ENCODE measurements around the gene HHIPL2. TPM values are rescaled to one million over a fixed set of nuclear protein-coding genes. Genes with fewer than 3 reads are reported as not detected.

Gene HHIPL2
- total RNA-seq (not detected), polyA plus RNA-seq (under 1 TPM in 2 of 3 donors, not detected in 1; 0.04 TPM)
- long read RNA-seq, donor 1, result 0 reads
- long read RNA-seq, donor 2, result 0 reads

- TF ChIP-seq CTCF (IDR thresholded peaks at IDR 0.05), result no peak
- Histone ChIP-seq H3K27ac (no peak within 1 kb of the TSS), H3K4me1 (no peaks in the 10 kb centered on the region), H3K9me3 (no peaks in the 10 kb centered on the region), H3K36me3 (ENCODE audit: insufficient read depth in 1 of 2, low read depth in 1 of 2) (no peaks in the 10 kb centered on the region), H3K27me3 (ENCODE audit: insufficient read depth in 3 of 3, low read length in 2 of 3) (peaks cover 0 to 5% (median 4%) of the 10 kb centered on the region in 3 donors), H3K4me3 (no peak within 1 kb of the TSS)
- DNase-seq (no peak), ATAC-seq (no peak)
- intact Hi-C loops (cut with DNase I), result no loop called here
- 40 to 46% (median 42%) methylated on average over 7 to 8 of the region's 8 CpGs for WGBS, 3 donors
Measured at GRCh38 chr1:222547944-222548671, at the start of gene HHIPL2. Gene HHIPL2, minus strand, starts transcription at chr1:222548104. Its CDS starts 60 bp downstream, at chr1:222548044.

DNA sequence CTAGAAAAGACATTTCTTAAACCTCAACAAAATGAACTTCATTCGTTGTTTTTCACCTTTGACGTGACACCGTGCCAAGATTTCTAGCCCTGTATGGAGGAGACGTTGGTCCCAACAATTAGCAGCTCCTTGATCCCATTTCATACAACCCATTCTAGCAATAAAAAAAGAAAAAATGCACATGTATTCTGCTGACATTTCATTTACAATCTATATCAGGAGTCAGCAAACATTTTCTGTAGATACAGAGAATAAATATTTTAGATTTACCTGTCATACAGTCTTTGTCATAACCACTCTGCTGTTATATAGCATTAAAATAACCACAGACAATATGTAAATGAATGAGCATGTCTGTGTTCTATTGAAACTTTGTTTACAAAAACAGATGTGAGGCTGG lies 48.8 kb upstream of the HHIPL2 start:
- no peak for TF ChIP-seq CTCF (IDR thresholded peaks at IDR 0.05)
- Histone ChIP-seq H3K27me3 (ENCODE audit: insufficient read depth in 3 of 3, low read length in 2 of 3) (no peaks in the 10 kb centered on the region), H3K9me3 (no peaks in the 10 kb centered on the region), H3K4me1 (no peaks in the 10 kb centered on the region), H3K4me3 (no peak overlapping the region), H3K27ac (no peak overlapping the region), H3K36me3 (ENCODE audit: insufficient read depth in 1 of 2, low read depth in 1 of 2) (no peaks in the 10 kb centered on the region)
- 78 to 84% (median 80%) methylated on average over 4 of the region's 4 CpGs for WGBS, 3 donors
- DNase-seq (no peak), ATAC-seq (no peak)
- intact Hi-C loops (cut with DNase I), result no loop called here

GRCh38 chr1:222594789-222595188 lies 46.9 kb upstream of the HHIPL2 start:
- Histone ChIP-seq H3K36me3 (ENCODE audit: insufficient read depth in 1 of 2, low read depth in 1 of 2) (no peaks in the 10 kb centered on the region), H3K9me3 (no peaks in the 10 kb centered on the region), H3K4me3 (no peak overlapping the region), H3K27me3 (ENCODE audit: insufficient read depth in 3 of 3, low read length in 2 of 3) (no peaks in the 10 kb centered on the region), H3K27ac (no peak overlapping the region), H3K4me1 (peaks cover 7% of the 10 kb centered on the region)
- 87 to 91% (median 91%) methylated on average over 3 of the region's 3 CpGs for WGBS, 3 donors
- DNase-seq, result no peak
- TF ChIP-seq CTCF (IDR thresholded peaks at IDR 0.05), result no peak
- ATAC-seq, result no peak
- intact Hi-C loops (cut with DNase I), result no loop called here

GRCh38 chr1:222592171-222592570 lies 44.3 kb upstream of the HHIPL2 start:
- no peak overlapping the region for H3K27ac ChIP-seq
- intact Hi-C loops (cut with DNase I), result no loop called here
- H3K27me3 ChIP-seq (ENCODE audit: insufficient read depth in 3 of 3, low read length in 2 of 3), result no peaks in the 10 kb centered on the region
- DNase-seq (no peak), ATAC-seq (no peak)
- H3K36me3 ChIP-seq (ENCODE audit: insufficient read depth in 1 of 2, low read depth in 1 of 2), result peaks cover 0 to 7% of the 10 kb centered on the region in 2 donors
- H3K4me3 ChIP-seq, result no peak overlapping the region
- H3K4me1 ChIP-seq, result peaks cover 18% of the 10 kb centered on the region
- WGBS, 3 donors, result 77 to 79% (median 78%) methylated on average over 3 of the region's 3 CpGs
- TF ChIP-seq CTCF (IDR thresholded peaks at IDR 0.05), result no peak
- H3K9me3 ChIP-seq, result no peaks in the 10 kb centered on the region

Measured in psoas muscle (tissue), 8 donors.